ENCODE results near the gene CACNA1C. TPM values are rescaled to one million over a fixed set of nuclear protein-coding genes. Genes with fewer than 3 reads are reported as not detected.

CACNA1C gene
- total RNA-seq, 1 experiment from 2014 or later: 1.1 TPM

DNA sequence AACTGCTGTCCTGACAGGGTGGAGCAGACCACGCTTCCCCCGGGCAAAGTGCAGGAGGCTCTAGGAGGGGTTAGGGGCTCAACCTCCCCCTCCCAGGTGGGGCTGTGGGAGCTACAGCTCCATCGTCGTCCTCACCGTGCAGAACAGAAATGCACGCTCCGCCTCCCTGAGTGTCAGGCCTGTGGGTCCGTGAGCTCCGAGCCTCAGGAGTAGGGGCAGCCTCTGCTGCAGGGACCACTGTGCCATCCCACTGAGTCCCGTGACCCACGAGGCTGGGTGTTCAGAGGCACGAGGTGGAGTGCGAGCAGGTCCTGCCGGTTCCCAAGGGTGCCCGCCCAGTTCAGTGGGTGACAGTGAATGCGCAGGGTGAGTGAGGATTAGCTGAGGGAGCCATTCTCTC, 48.6 kb downstream of the CACNA1C start:
- H3K9me3 ChIP-seq (ENCODE audit: control insufficient read depth, low read depth, low read length): no peaks in the 10 kb centered on the region
- DNase-seq: no peak
- no peak overlapping the region for H3T11ph ChIP-seq (ENCODE audit: low read length)
- no peak overlapping the region for H3K27ac ChIP-seq (ENCODE audit: insufficient read length, low read depth, low read length)
- Mint-ChIP-seq H3K4me3 (no peak overlapping the region), H3K4me1 (peaks cover 7 to 16% of the 10 kb centered on the region in 2 experiments), H3K36me3 (ENCODE audit: insufficient read depth in 1 of 3, low read depth in 3 of 3) (peaks cover 0 to 3% (median 0%) of the 10 kb centered on the region in 3 experiments; a peak in 3 of 7 replicates), H3K27ac (no peak overlapping the region), H3K9me3 (peaks cover 2 to 4% of the 10 kb centered on the region in 2 experiments; a peak in 3 of 5 replicates), H3K27me3 (ENCODE audit: low read depth) (no peaks in the 10 kb centered on the region; the same call in 1 of the 2 replicates)
- H3K4me1 ChIP-seq (ENCODE audit: insufficient read depth, low read length): no peaks in the 10 kb centered on the region
- H3K14ac ChIP-seq (ENCODE audit: insufficient read depth, low read length): no peak overlapping the region; the same call in 1 of the 2 replicates
- H3K23me2 ChIP-seq (ENCODE audit: insufficient read length, low read depth, low read length, poor library complexity, severe bottlenecking): no peaks in the 10 kb centered on the region
- H2BK20ac ChIP-seq (ENCODE audit: low read depth, low read length, poor library complexity, severe bottlenecking): no peak overlapping the region
- no peak overlapping the region for H2BK5ac ChIP-seq (ENCODE audit: insufficient read length, low read length)
- TF ChIP-seq, protein P1, sequence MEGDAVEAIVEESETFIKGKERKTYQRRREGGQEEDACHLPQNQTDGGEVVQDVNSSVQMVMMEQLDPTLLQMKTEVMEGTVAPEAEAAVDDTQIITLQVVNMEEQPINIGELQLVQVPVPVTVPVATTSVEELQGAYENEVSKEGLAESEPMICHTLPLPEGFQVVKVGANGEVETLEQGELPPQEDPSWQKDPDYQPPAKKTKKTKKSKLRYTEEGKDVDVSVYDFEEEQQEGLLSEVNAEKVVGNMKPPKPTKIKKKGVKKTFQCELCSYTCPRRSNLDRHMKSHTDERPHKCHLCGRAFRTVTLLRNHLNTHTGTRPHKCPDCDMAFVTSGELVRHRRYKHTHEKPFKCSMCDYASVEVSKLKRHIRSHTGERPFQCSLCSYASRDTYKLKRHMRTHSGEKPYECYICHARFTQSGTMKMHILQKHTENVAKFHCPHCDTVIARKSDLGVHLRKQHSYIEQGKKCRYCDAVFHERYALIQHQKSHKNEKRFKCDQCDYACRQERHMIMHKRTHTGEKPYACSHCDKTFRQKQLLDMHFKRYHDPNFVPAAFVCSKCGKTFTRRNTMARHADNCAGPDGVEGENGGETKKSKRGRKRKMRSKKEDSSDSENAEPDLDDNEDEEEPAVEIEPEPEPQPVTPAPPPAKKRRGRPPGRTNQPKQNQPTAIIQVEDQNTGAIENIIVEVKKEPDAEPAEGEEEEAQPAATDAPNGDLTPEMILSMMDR (conservative IDR thresholded peaks at IDR 0.05): no peak
- H2BK15ac ChIP-seq (ENCODE audit: low read depth, low read length): no peak overlapping the region
- no CpG with 5 or more reads among the region's 16 CpGs for WGBS (ENCODE audit: extremely low coverage, insufficient read length, low lambda C conversion rate)
- no peak overlapping the region for H4K91ac ChIP-seq (ENCODE audit: insufficient read length, low read depth, low read length)
- H4K20me1 ChIP-seq (ENCODE audit: control insufficient read depth, insufficient read depth, insufficient read length): no peaks in the 10 kb centered on the region
- H3K79me1 ChIP-seq (ENCODE audit: insufficient read depth, low read depth, low read length, poor library complexity, severe bottlenecking): no peaks in the 10 kb centered on the region
- no peak overlapping the region for H4K5ac ChIP-seq (ENCODE audit: insufficient read length, low read depth, low read length)
- H2BK120ac ChIP-seq (ENCODE audit: low read depth, low read length, poor library complexity, severe bottlenecking): no peak overlapping the region
- no peaks in the 10 kb centered on the region for H3K27me3 ChIP-seq (ENCODE audit: insufficient read depth, low read length)
- H3K9ac ChIP-seq (ENCODE audit: extremely low read depth, insufficient read length, low read length): no peak overlapping the region
- H3K23ac ChIP-seq (ENCODE audit: insufficient read length, low read depth, low read length): no peak overlapping the region
- no peak overlapping the region for H3K56ac ChIP-seq (ENCODE audit: insufficient read length, low read depth, low read length)
- no peak overlapping the region for H4K8ac ChIP-seq (replicated peaks; ENCODE audit: insufficient read length, low read depth, low read length)
- H3K18ac ChIP-seq (ENCODE audit: insufficient read length, low read depth, low read length): no peak overlapping the region
- H2BK12ac ChIP-seq (ENCODE audit: insufficient read length, low read depth, low read length): no peak overlapping the region
- H2AFZ ChIP-seq (ENCODE audit: low read length): no peak overlapping the region
- no peak overlapping the region for H3K4me2 ChIP-seq (ENCODE audit: insufficient read depth, insufficient read length, low read length)
- H3K79me2 ChIP-seq (ENCODE audit: insufficient read depth, low read length): no peaks in the 10 kb centered on the region; the same call in 1 of the 2 replicates
- no peak overlapping the region for H2AK5ac ChIP-seq (ENCODE audit: insufficient read length, low read length)
- no peak overlapping the region for H3K4ac ChIP-seq (ENCODE audit: low read depth, low read length)

Measured in H9 (cell line).